MCF 10A (cell line): ENCODE measurements around the gene COL27A1. TPM values are rescaled to one million over a fixed set of nuclear protein-coding genes. Genes with fewer than 3 reads are reported as not detected.

Experiments used
- BruUV-seq: library from RNA; stranded (reverse); fragments of 400-500 nt; replicated peaks from 2 replicates; lab custom pipeline; 2021; lab: Mats Ljungman, UMichigan
- CTCF ChIA-PET: fragments of 300-600 bp; sonication (Branson Sonifier 250); formaldehyde crosslinking; extraction: SDS; loops from one replicate; lab custom pipeline; 2021; ENCODE audit warnings: antibody characterized with exemption, inconsistent platforms; lab: Yijun Ruan, JAX
- POLR2A ChIA-PET: fragments of 300-600, 350-650 bp; sonication (Branson Sonifier 250); formaldehyde crosslinking; extraction: SDS; loops from one replicate; lab custom pipeline; 2020; ENCODE audit warnings: antibody characterized with exemption, inconsistent platforms; lab: Yijun Ruan, JAX
- DNase-seq: peaks from one replicate; pipeline ENCODE4 v3.0.0-alpha.2; 2018; ENCODE audit not compliant: unreplicated experiment
- H3K27ac Mint-ChIP-seq: one replicate; pipeline ENCODE4 v1.8.0; 2022; ENCODE audit warnings: mild to moderate bottlenecking, low read depth, mixed read lengths; ENCODE audit not compliant: unreplicated experiment
- H3K27me3 Mint-ChIP-seq: one replicate; pipeline ENCODE4 v1.8.0; 2022; ENCODE audit warnings: mixed read lengths; ENCODE audit not compliant: insufficient read depth, unreplicated experiment
- H3K36me3 Mint-ChIP-seq: one replicate; pipeline ENCODE4 v1.8.0; 2022; ENCODE audit warnings: mild to moderate bottlenecking, moderate library complexity, mixed read lengths; ENCODE audit not compliant: insufficient read depth, unreplicated experiment
- H3K4me1 Mint-ChIP-seq: one replicate; pipeline ENCODE4 v1.8.0; 2022; ENCODE audit warnings: mixed read lengths; ENCODE audit not compliant: insufficient read depth, unreplicated experiment
- H3K4me3 Mint-ChIP-seq: one replicate; pipeline ENCODE4 v1.8.0; 2022; ENCODE audit warnings: mild to moderate bottlenecking, moderate library complexity, mixed read lengths; ENCODE audit not compliant: unreplicated experiment
- H3K9me3 Mint-ChIP-seq: one replicate; pipeline ENCODE4 v1.8.0; 2022; ENCODE audit warnings: mixed read lengths; ENCODE audit not compliant: unreplicated experiment
- CTCF ChIP-seq: fragments of 200-600 bp; IDR thresholded peaks from one replicate; pipeline ENCODE4 v1.8.0; 2022; ENCODE audit warnings: antibody characterized with exemption, mild to moderate bottlenecking; ENCODE audit not compliant: unreplicated experiment
- intact Hi-C: fragments of 100-400 bp; cut with micrococcal nuclease; formaldehyde crosslinking; loops from 2 replicates; pipeline ENCODE4 v1.14.1; 2022
- total RNA-seq: library from RNA; stranded (reverse); gene quantifications from 2 replicates; pipeline ENCODE4 v1.2.3, GENCODE V29; 2022

COL27A1 gene
- total RNA-seq, 1 experiment from 2014 or later = 2.9 TPM

GRCh38 chr9:114339130-114339908, 184.0 kb downstream of the COL27A1 start:
- no TSS peak for BruUV-seq
- CTCF ChIA-PET = interaction anchor here (0.5 to 4.4 kb wide), 17 partner anchors 9 to 1604 kb away, joined by 3 to 28 read pairs (median 3); no protein-coding TSS in a partner anchor
- Mint-ChIP-seq H3K27ac (no peak overlapping the region), H3K9me3 (no peaks in the 10 kb centered on the region), H3K36me3 (peaks cover 11% of the 10 kb centered on the region), H3K4me3 (no peak overlapping the region), H3K27me3 (no peaks in the 10 kb centered on the region), H3K4me1 (no peaks in the 10 kb centered on the region)
- peak; percentile 60 for DNase-seq
- TF ChIP-seq CTCF = peak; percentile 89
- POLR2A ChIA-PET = no interaction called here
- intact Hi-C loops = loop anchor here (1.0 kb wide), 3 partner anchors 66 to 314 kb away; no protein-coding TSS in a partner anchor

DNA sequence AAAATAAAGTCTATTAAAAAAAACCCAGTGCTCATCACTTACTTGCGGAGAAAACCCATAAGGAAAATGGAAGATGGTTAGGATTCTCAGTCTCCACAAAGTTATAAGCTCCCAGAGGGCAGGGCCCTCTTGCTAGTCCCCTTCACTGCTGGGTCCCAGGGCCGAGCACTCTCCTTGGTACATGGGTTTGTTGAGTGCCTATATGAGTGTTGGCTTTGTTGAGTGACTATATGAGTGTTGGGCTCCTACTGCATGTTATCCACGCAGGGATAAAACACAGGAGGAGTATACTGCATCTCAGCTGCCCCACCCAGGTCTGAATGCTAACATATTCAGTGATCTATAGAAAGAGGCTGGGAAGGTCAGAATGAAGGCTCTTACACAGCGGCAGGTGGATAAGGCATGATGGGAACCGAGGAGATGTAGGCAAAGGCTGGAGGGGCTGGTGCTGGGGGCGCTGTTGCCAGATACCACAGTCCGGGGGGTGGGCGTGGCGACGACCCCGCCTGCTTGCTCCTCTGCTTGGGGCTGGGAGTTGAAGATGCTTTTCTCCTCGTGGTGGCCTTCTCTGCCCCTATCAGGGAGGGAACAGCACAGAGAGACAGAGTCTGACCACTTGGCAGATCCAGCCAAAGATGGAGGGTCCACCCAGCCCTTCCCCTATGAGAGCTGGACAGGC, 186.0 kb downstream of the COL27A1 start:
- no peak overlapping the region for H3K4me3 Mint-ChIP-seq
- H3K27ac Mint-ChIP-seq = no peak overlapping the region
- no peaks in the 10 kb centered on the region for H3K27me3 Mint-ChIP-seq
- H3K9me3 Mint-ChIP-seq = no peaks in the 10 kb centered on the region
- no TSS peak for BruUV-seq
- no peak for DNase-seq
- CTCF ChIA-PET = interaction anchor here (0.9 to 2.1 kb wide), 2 partner anchors 63 to 312 kb away, joined by 3 to 7 read pairs; no protein-coding TSS in a partner anchor
- no peaks in the 10 kb centered on the region for H3K4me1 Mint-ChIP-seq
- H3K36me3 Mint-ChIP-seq = peaks cover 16% of the 10 kb centered on the region
- POLR2A ChIA-PET = interaction anchor here (0.6 kb wide), 1 partner anchor 87 kb away, joined by 3 read pairs; no protein-coding TSS in a partner anchor
- no peak for TF ChIP-seq CTCF
- intact Hi-C loops = no loop called here

- H3K4me3 Mint-ChIP-seq = no peak overlapping the region
- H3K36me3 Mint-ChIP-seq = peaks cover 16% of the 10 kb centered on the region
- DNase-seq = no peak
- no peaks in the 10 kb centered on the region for H3K27me3 Mint-ChIP-seq
- no peak overlapping the region for H3K27ac Mint-ChIP-seq
- POLR2A ChIA-PET = no interaction called here
- H3K4me1 Mint-ChIP-seq = no peaks in the 10 kb centered on the region
- TF ChIP-seq CTCF = no peak
- intact Hi-C loops = no loop called here
- no TSS peak for BruUV-seq
- CTCF ChIA-PET = interaction anchor here (0.9 to 2.1 kb wide), 2 partner anchors 63 to 312 kb away, joined by 3 to 7 read pairs; no protein-coding TSS in a partner anchor
- no peaks in the 10 kb centered on the region for H3K9me3 Mint-ChIP-seq
Observed at GRCh38 chr9:114341991-114342390, 186.7 kb downstream of the COL27A1 start.

DNA sequence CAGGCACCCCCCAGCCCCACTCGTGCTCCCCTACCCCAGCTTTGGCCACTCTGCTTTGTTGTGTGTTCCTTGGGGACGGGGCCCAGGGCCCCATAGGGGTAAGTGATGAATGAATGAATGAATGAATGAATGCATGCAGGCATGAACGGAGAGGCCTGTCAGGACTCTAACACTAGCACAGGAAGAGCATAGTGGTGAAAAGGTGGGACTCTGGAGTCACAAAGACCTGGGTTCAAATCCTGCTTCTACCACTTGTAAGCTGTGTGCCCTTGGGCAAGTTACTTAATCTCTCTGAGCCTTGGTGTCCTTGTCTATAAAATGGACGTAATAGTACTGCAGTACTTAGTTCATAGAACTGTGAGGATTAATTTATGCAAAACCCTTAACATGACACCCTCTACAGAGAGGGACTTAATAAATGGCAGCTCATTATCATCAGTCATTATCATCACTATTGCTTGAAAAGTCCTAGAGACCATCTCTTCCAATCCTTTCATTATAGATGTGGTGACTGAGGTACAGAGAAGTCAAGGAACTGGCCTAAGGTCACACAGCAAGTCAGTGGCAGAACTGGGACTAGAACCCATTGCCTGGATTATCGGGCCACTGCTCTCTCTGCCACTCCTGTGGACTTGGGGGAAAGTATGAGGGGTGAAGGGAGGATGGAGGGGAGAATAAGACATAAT, 187.6 kb downstream of the COL27A1 start:
- CTCF ChIA-PET = interaction anchor here (2.1 kb wide), 1 partner anchor 311 kb away, joined by 7 read pairs; no protein-coding TSS in a partner anchor
- H3K4me3 Mint-ChIP-seq = no peak overlapping the region
- TF ChIP-seq CTCF = no peak
- H3K27ac Mint-ChIP-seq = no peak overlapping the region
- H3K4me1 Mint-ChIP-seq = no peaks in the 10 kb centered on the region
- H3K9me3 Mint-ChIP-seq = no peaks in the 10 kb centered on the region
- H3K27me3 Mint-ChIP-seq = no peaks in the 10 kb centered on the region
- no peak for DNase-seq
- intact Hi-C loops = no loop called here
- no TSS peak for BruUV-seq
- POLR2A ChIA-PET = no interaction called here
- peaks cover 16% of the 10 kb centered on the region for H3K36me3 Mint-ChIP-seq
